Right cardiac atrium (tissue), 5 donors: Measurements from ENCODE around the gene SOX1. TPM values are rescaled to one million over a fixed set of nuclear protein-coding genes. Genes with fewer than 3 reads are reported as not detected.
A peak's percentile ranks its signal among the peaks of the same experiment; 100 is the strongest.

ENCODE experiments used
- ATAC-seq, 2 donors: fragments of 200-7000 bp; cut with Tn5 transposase; one replicate each; pipeline versions ENCODE4 v1.8.0 to v1.9.1; 2020; ENCODE audit warnings: moderate library complexity in 2 of 2, mild to moderate bottlenecking in 1 of 2
- DNase-seq, 3 donors: peaks; one replicate each; pipeline ENCODE4 v3.0.0-alpha.2; 2020
- H3K27ac ChIP-seq: one replicate; pipeline ENCODE4 v1.5.1; 2013; ENCODE audit warnings: mild to moderate bottlenecking, low read length, control low read depth, moderate library complexity
- H3K27me3 ChIP-seq: one replicate; pipeline ENCODE4 v1.6.1; 2013; ENCODE audit not compliant: control insufficient read depth, insufficient read depth
- H3K4me1 ChIP-seq: one replicate; pipeline ENCODE4 v1.6.1; 2013; ENCODE audit warnings: low read length; ENCODE audit not compliant: control insufficient read depth, insufficient read depth
- H3K4me3 ChIP-seq: one replicate; pipeline ENCODE4 v1.5.1; 2013; ENCODE audit warnings: low read length, control low read depth
- H3K9me3 ChIP-seq: one replicate; pipeline ENCODE4 v1.6.1; 2013; ENCODE audit warnings: low read length; ENCODE audit not compliant: control insufficient read depth
- WGBS: extraction: QIAGEN DNeasy Blood & Tissue Kit; methylation state at CpG from one replicate; pipeline ENCODE4 v1.1.7; 2013; 5-methylcytosine and 5-hydroxymethylcytosine counted together
- intact Hi-C, 4 donors: fragments of 100-400 bp; cut with DNase I; formaldehyde crosslinking; loops; one replicate each; pipeline versions ENCODE4 v1.11.0 to v1.14.0; 2022 to 2023
- polyA plus RNA-seq: library from polyadenylated mRNA; stranded (reverse); fragments of 200-250 nt; gene quantifications from one replicate; pipeline ENCODE4 v1.2.3, GENCODE V29; 2013
- total RNA-seq, 4 donors: library from RNA; stranded (reverse); fragmentation: NEBNext Ultra II Directional; extraction: Animal tissue kit (Norgen Biotek cat#: 25700); gene quantifications; one replicate each; pipeline ENCODE4 v1.2.1, GENCODE V29; 2021
- donor health status: healthy with polysubstance abuse.
- donor health status: DM: no; HTN: yes; CAD: no.
- donor health status: DM: no; HTN: no; CAD: no.
- donor health status: DM: no; HTN: yes; CAD: no; lungs with severe emphysema.
- donor health status: DM: yes; HTN: yes; CAD: no.

SOX1 gene
- total and polyA plus RNA-seq, 5 donors = not detected

DNA sequence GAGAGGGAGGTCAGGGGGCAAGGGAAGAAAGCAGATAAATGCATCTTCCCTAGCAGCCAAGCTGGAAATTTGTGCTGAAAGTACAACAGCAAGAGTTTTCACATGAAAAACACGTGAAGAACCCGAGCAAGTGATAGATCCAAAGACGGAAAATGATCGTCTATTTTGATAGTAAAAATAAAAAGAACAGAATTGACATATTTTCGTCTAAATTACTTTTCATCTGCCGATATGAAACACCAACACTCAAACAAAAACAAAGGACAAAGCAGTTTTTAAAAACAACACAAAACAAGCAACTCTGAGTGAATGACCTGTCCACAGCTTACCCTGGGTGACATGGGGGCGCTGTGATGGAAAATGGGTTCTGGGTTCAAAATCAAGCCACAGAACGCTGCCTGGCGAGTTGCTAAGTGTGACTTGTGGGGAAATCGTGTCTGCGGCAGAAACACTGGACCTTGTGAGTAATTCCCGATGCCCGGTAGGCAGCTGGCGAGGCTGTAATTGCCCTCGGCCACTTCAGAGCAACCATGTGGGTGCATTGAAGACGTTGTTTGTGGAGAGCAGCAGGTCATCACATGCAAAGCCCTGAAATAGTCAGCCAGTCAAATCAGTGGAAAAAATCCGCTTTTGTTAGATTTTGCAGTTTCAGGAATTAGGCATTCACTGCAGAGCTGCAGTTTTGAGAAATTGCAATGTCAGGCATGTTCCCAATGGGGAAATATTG lies 7.4 kb downstream of the SOX1 start:
- 9% methylated on average over 17 of the region's 17 CpGs for WGBS
- Histone ChIP-seq H3K9me3 (no peaks in the 10 kb centered on the region), H3K4me1 (no peaks in the 10 kb centered on the region), H3K4me3 (no peak overlapping the region), H3K27me3 (no peaks in the 10 kb centered on the region), H3K27ac (no peak overlapping the region)
- intact Hi-C loops = no loop called here
- ATAC-seq (no peak), DNase-seq (peak in 1 of 3 donors; percentile 13)

DNA sequence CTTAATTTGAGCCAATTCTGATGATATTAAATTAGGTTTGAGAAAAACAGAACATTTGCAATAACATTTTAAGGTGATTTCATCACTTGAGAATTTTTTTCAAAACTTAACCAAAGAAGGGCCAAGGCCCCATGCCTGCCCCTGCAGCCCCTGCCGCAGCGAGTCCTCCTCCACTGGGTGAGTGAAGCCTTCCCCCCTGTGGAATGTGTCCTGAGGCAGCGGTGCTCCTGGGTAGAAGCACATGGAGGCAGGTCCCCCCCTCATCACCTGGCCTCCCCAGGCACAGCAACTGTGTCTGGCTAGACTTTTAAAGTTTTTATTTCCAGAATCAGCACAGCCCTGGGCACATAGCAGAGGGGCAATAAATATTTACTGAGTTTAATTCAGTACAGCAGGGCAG lies 10.8 kb downstream of the SOX1 start:
- H3K9me3 ChIP-seq = no peaks in the 10 kb centered on the region
- no peaks in the 10 kb centered on the region for H3K27me3 ChIP-seq
- no peak overlapping the region for H3K4me3 ChIP-seq
- 14% methylated on average over 3 of the region's 3 CpGs for WGBS
- intact Hi-C loops = no loop called here
- ATAC-seq = no peak
- no peaks in the 10 kb centered on the region for H3K4me1 ChIP-seq
- DNase-seq = no peak
- H3K27ac ChIP-seq = no peak overlapping the region

GRCh38 chr13:112078216-112078615 lies 11.3 kb downstream of the SOX1 start:
- Histone ChIP-seq H3K4me3 (no peak overlapping the region), H3K9me3 (no peaks in the 10 kb centered on the region), H3K4me1 (no peaks in the 10 kb centered on the region), H3K27me3 (no peaks in the 10 kb centered on the region), H3K27ac (no peak overlapping the region)
- WGBS = 13% methylated on average over 16 of the region's 16 CpGs
- ATAC-seq (no peak), DNase-seq (peak in 1 of 3 donors; percentile 12)
- intact Hi-C loops = no loop called here

DNA sequence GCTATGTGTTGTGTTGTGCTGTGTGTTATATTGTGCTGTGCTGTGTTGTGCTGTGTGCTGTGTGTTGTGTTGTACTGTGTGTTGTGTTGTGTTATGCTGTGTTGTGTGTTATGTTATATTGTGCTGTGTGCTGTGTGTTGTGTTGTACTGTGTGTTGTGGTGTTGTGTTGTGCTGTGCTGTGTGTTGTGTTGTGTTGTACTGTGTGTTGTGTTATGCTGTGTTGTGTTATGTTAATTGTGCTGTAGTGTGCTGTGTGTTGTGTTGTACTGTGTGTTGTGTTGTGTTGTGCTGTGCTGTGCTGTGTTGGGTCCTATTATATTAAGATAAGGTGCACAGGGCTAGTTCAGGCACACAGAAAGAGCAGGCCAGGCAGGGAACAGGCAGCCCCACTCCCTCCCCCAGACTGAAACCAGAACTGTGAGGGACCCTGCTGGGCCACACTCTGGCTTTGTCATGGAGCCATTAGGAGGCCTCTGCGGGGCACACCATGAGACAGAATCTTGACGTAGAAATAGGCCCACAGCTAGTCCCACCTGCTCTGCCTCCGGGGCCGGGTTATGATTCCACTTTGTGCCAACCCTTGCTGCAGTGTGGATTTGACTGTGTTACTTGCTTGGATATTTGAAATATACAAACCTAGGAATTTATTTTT lies 12.1 kb downstream of the SOX1 start:
- no peaks in the 10 kb centered on the region for H3K4me1 ChIP-seq
- WGBS = 42% methylated on average over 4 of the region's 4 CpGs
- H3K27ac ChIP-seq = no peak overlapping the region
- intact Hi-C loops = no loop called here
- DNase-seq (no peak), ATAC-seq (no peak)
- no peaks in the 10 kb centered on the region for H3K27me3 ChIP-seq
- no peak overlapping the region for H3K4me3 ChIP-seq
- H3K9me3 ChIP-seq = peaks cover 1% of the 10 kb centered on the region

DNA sequence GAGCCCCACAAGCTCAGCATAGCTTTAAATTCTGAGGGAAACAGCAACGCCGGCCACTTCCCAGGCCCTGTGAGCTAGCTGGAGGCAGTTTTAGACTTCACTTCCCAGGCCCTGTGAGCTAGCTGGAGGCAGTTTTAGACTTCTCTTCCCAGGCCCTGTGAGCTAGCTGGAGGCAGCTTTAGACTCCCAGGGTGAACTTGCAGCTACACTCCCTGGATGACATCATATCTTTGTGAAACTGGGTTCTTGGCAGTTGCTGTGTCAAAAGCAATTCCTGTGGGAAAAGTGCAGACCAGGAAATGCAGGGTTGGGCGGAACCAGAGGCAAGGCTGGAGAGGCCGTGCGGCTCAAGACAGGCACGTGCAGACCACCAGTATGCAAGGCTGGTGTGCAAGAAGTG lies 12.7 kb downstream of the SOX1 start:
- intact Hi-C loops = no loop called here

GRCh38 chr13:112083971-112084370 lies 17.0 kb downstream of the SOX1 start:
- Histone ChIP-seq H3K4me1 (no peaks in the 10 kb centered on the region), H3K4me3 (no peak overlapping the region), H3K9me3 (peaks cover 1% of the 10 kb centered on the region), H3K27me3 (peaks cover 2% of the 10 kb centered on the region), H3K27ac (no peak overlapping the region)
- DNase-seq (no peak), ATAC-seq (no peak)
- intact Hi-C loops = no loop called here
- 92% methylated on average over 1 of the region's 1 CpG for WGBS

More for the DNA sequence above, 12.7 kb downstream of the SOX1 start:
- ATAC-seq (no peak), DNase-seq (peak in 1 of 3 donors; percentile 24)
- H3K9me3 ChIP-seq = peaks cover 1% of the 10 kb centered on the region
- no peak overlapping the region for H3K27ac ChIP-seq
- H3K4me3 ChIP-seq = no peak overlapping the region
- H3K4me1 ChIP-seq = no peaks in the 10 kb centered on the region
- H3K27me3 ChIP-seq = no peaks in the 10 kb centered on the region
- WGBS = 37% methylated on average over 6 of the region's 6 CpGs

GRCh38 chr13:112092453-112092852 lies 25.5 kb downstream of the SOX1 start:
- WGBS = 68% methylated on average over 4 of the region's 4 CpGs
- intact Hi-C loops = no loop called here

DNA sequence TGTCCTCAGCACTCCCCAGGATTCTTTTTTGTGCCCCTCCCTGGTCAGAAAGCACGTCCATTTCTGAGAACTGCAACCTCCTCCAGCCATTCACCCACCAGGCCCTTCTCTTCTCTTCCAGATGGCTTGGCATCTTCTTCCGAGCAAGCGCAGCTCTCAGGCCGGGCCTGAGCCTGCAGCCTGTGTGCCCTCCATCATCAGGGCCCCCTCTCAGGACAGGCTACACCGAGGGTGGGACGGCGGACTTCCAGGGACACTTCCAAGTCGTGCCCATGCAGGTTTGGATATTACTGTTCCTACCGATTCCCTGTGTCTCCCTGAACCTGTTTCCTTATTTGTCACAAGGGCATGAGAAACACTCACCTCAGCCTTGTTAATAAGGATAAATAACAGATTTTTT lies 28.4 kb downstream of the SOX1 start:
- Histone ChIP-seq H3K4me3 (no peak overlapping the region), H3K4me1 (no peaks in the 10 kb centered on the region), H3K27me3 (no peaks in the 10 kb centered on the region), H3K9me3 (no peaks in the 10 kb centered on the region), H3K27ac (no peak overlapping the region)
- intact Hi-C loops = no loop called here
- WGBS = 78% methylated on average over 9 of the region's 9 CpGs
- DNase-seq (no peak), ATAC-seq (no peak)

More at GRCh38 chr13:112092453-112092852, 25.5 kb downstream of the SOX1 start:
- no peak overlapping the region for H3K27ac ChIP-seq
- H3K27me3 ChIP-seq = peaks cover 2% of the 10 kb centered on the region
- no peak for DNase-seq
- no peak overlapping the region for H3K4me3 ChIP-seq
- no peaks in the 10 kb centered on the region for H3K4me1 ChIP-seq
- ATAC-seq = no peak
- no peaks in the 10 kb centered on the region for H3K9me3 ChIP-seq

DNA sequence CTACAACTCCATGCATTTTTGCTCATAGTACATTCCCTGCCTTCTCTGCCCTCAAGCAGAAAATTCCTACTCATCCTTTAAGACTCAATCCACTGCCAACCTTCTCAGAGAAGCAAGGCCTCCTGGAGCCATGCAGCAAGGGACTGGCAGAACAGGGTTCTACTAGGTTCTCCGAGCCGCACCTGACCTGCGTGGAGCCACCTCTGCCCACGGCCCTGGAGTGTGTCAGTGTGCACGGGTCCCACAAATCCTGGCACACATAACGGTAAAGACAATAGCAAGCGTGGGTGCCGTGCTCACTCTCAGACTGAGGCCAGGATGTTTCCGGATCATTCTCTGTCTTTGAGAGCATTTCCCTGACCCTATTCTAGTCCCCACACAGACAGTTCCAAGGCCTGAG lies 30.0 kb downstream of the SOX1 start:
- no peak for DNase-seq
- H3K9me3 ChIP-seq = no peaks in the 10 kb centered on the region
- no peak overlapping the region for H3K27ac ChIP-seq
- H3K27me3 ChIP-seq = no peaks in the 10 kb centered on the region
- intact Hi-C loops = no loop called here
- ATAC-seq = no peak
- no peak overlapping the region for H3K4me3 ChIP-seq
- WGBS = 90% methylated on average over 9 of the region's 9 CpGs
- H3K4me1 ChIP-seq = no peaks in the 10 kb centered on the region

- H3K4me1 ChIP-seq = no peaks in the 10 kb centered on the region
- H3K9me3 ChIP-seq = no peaks in the 10 kb centered on the region
- 66% methylated on average over 10 of the region's 10 CpGs for WGBS
- intact Hi-C loops = no loop called here
- no peaks in the 10 kb centered on the region for H3K27me3 ChIP-seq
- H3K4me3 ChIP-seq = no peak overlapping the region
- DNase-seq (no peak), ATAC-seq (no peak)
- H3K27ac ChIP-seq = no peak overlapping the region
Observed at GRCh38 chr13:112097770-112098169, 30.8 kb downstream of the SOX1 start.

- no peak for ATAC-seq
- intact Hi-C loops = no loop called here
- no peaks in the 10 kb centered on the region for H3K27me3 ChIP-seq
Observed at GRCh38 chr13:112098699-112099098, 31.8 kb downstream of the SOX1 start.

More at GRCh38 chr13:112098699-112099098, 31.8 kb downstream of the SOX1 start:
- no peaks in the 10 kb centered on the region for H3K4me1 ChIP-seq
- DNase-seq = no peak
- H3K9me3 ChIP-seq = no peaks in the 10 kb centered on the region
- H3K4me3 ChIP-seq = no peak overlapping the region
- no peak overlapping the region for H3K27ac ChIP-seq
- WGBS = 69% methylated on average over 9 of the region's 9 CpGs
